ENCODE results near the gene IL11.

DNA sequence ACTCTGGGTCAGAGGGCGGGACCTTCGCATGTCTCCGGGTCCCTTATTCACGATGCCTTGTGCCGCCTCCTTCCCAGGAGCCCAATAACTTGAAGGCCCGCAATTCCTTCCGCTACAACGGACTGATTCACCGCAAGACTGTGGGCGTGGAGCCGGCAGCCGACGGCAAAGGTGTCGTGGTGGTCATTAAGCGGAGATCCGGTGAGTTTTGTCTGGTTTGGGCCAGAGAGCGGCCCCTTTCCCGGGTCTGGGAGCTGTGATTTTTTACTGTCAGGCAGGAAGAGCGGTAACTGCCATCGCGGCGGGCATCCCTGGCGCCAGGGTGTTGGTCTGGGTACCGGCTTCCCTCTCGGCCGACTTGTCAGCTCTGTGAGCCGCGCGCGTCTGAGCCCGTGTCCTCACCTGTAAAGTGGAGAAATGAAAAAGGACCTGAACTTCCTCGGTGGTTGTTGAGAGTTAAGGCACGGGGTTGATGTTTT, 16.3 kb upstream of the IL11 start:
- no peak for TF ChIP-seq EZH2 (IDR thresholded peaks at IDR 0.05; ENCODE audit: insufficient read depth, poor library complexity, severe bottlenecking)
- no peak for TF ChIP-seq EZH2phosphoT487 (IDR thresholded peaks at IDR 0.05; ENCODE audit: insufficient read depth, low read depth)
